HG03196 (cell line): Measurements from ENCODE around the gene KIRREL3.

ENCODE experiments used
- ATAC-seq: cut with Tn5 transposase; IDR thresholded peaks from one replicate; pipeline ENCODE4 v1.9.1; 2021; ENCODE audit not compliant: unreplicated experiment

The KIRREL3 gene

DNA sequence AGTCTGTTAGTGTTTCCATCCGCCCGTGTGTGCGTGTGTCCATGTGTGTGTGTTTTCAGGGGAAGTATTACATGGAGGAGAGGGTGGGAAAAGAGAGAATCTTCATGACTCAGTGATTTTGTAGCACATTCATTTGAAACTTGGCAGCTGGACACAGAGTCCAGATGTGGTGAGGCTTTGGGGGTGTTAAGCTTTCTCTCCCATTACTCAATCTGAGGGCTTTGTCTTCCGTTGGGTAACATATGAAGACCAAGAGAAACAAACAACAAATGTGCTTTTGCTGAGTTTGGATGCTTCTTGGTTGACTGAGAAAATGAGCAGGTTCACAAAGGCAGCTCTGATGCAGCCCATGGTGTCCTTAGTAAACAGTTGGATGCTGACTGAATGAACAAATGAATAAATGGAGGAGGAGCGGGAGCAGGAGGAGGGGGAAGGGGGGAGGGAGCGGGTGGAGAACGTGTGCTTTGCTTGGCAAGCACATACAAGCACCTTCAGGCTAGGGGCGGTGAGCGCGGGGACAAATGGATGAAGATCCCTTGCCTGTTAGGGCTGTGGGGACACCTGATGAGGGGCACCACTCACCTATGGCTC, 540.8 kb downstream of the KIRREL3 start:
- ATAC-seq = no peak

DNA sequence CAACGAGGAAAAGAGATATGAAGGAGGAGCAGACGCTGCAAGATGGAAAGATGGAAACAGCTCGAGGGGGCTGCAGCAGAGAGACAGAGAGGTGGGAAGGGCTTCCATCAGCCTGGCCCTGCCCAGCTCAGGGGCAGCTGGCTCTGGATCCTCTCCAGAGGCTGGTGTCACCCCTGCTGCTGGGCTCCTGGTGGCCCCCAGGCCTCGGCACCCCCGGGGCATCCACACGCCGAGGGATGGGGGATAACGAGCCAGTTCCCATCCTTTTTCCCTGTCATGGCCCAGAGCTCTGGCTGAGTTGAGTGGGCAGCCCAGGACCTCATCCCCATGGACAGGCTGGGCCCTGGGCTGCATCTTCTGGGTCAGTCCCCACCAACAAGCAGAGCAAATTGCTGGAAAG, 542.8 kb downstream of the KIRREL3 start:
- ATAC-seq = no peak

DNA sequence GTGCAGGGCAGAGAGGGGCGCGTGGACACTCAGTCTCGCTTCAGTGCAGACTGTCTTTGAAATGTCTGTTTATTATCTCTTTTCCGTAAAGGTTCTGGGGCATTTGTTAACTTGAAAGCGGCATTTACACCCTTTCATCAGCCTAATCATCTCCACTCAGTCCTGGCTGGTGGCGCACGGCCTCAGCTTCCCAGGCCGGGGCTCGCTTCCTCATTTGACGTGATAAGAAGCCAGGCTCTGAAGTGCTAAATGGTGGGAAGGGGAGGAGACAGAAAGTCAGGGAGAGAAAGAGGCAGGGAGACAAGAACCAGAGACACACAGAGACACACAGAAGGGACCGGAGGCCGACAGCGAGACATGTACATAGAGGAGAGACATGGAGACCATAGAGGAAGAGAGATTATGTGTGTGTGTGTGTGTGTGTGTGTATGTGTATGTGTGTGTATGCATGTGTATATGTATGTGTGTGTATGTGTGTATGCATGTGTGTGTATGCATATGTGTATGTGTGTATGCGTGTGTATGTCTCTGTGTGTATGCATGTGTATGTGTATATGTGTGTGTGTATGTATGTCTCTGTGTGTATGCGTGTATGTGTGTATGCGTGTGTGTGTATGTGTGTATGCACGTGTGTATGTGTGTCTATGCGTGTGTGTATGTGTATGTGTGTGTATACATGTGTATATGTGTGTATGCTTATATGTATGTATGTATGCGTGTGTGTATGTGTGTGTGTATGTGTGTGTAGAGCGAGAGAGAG, 543.6 kb downstream of the KIRREL3 start:
- no peak for ATAC-seq

DNA sequence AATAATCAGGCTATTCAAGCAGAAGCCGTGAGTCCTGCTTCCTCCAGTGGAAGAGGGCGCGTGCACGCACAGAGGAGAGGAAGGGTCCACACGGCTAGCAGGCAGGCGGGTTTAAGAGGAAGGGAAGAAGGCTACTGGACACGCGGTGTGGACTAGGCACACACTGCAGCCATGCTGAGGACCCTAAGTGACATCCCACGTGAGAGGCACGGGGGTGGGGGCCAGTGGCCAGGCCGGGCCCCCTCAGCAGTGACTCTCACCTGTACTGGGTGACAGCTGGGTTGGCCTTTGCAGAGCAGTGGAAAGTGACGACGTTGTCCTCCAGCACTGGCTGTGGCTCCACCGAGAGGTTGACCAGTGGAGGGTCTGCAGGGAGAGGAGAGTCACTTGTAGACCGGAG, 544.5 kb downstream of the KIRREL3 start:
- no peak for ATAC-seq

DNA sequence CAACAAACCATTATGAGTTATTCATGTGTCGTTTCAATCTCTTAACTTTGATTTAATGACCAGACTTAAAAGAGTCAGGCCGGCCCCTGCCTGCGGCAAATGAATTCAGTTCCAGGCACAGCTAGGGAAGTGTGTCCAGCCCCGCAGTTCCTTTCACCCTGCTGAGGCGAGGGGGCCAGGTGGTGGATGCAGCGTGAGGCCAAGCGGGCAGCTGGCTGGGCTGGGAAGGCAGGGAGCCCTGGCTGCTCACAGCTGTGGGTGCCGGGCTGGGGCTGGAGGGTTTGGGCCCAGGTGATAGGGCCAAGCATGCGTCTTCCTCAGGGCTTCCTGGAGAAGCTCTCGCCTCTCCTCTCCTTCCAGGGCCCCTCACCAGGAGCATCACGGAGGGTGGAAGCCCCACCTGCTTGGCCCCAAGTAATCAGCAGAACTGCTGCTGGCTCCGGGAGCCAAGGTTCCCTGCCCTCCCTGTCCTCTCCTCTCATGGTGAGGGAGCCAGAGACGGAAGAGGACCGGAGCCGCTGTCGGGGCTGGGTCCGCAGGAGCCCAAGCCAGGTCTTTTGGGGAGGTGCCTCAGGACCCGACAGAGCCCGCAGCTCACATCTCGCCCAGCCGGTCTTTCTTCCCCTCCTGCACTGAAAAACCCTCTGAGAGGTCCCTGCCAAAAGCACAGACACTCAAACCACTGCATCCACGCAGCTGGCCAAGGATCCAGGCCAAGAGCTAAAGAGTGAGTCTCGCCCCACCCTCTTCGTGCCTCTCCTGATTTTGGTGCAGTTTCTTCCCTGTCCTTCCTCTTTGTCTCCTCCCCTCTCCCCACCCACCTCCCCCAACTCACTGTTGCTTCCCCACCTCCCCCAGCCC, 548.1 kb downstream of the KIRREL3 start:
- ATAC-seq = no peak

DNA sequence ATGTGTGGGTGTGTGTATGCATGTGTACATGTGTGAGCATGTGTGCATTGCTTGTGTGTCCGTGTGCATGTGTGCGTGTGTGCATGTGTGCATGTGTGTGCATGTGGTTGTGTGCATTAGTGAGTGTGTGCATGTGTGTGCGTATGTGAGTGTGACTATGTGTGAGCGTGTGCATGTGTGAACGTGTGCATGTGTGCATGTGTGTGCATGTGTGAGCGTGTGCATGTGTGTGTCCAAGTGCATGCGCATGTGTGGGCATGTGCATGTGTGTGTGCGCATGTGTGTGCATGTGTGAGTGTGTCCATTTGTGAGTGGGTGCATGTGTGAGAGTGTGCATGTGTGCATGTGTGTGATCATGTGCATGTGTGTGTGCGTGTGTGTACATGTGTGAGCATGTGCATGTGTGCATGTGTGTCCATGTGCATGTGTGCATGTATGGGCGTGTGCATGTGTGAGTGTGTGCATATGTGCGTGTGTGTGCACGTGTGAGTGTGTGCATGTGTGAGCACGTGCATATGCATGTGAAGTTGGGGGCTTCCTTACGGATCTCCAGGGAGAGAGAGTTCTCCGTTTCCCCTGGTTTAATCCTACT, 549.3 kb downstream of the KIRREL3 start:
- ATAC-seq = no peak

DNA sequence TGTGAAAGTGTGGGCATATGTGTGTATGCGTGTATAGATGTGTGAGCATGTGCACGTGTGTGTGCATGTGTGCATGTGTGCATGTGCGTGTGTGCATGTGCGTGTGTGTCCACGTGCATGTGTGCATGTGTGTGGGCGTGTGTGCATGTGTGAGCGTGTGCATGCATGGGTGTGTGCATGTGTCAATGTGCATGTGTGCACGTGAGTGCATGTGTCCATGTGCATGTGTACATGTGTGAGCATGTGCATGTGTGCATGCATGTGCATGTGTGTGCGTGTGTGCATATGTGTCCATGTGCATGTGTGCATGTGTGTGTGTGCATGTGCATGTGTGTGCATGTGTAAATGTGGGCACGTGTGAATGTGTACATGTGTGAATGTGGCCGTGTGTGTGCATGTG, 549.8 kb downstream of the KIRREL3 start:
- ATAC-seq = no peak

DNA sequence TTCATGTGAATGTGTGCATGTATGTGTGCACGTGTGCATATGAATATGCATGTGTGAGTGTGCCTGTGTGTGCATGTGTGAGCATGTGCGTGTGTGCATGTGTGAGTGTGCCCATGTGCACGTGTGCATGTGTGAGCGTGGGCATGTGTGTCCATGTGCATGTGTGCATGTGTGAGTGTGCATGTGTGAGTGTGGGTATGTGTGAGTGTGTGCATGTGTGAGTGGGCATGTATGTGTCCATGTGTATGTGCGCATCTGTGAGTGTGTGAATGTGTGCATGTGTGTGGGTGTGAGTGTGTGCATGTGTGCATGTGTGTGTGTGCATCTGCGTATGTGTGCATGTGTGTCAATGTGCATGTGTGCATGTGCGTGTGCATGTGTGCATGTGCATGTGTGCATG, 550.4 kb downstream of the KIRREL3 start:
- no peak for ATAC-seq

DNA sequence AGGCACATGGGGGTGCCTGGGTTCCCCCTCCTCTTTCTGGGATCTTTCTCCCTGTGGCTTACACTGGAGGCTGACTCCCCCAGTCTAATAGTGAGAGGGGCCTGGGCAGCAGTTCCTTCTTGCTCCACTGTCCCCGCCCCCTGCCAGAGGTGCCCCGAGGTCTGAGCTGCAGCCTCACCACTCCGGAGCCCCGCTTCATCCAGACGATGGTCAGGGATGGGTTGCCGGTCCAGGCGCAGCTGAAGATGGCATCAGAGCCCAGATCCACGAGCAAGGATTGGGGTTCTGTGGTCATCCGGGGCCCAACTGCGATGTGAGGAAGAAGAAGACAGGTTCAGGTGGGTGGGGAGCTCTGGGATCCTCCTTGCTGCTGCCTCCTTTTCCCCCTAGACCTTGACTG, 554.0 kb downstream of the KIRREL3 start:
- ATAC-seq = no peak

DNA sequence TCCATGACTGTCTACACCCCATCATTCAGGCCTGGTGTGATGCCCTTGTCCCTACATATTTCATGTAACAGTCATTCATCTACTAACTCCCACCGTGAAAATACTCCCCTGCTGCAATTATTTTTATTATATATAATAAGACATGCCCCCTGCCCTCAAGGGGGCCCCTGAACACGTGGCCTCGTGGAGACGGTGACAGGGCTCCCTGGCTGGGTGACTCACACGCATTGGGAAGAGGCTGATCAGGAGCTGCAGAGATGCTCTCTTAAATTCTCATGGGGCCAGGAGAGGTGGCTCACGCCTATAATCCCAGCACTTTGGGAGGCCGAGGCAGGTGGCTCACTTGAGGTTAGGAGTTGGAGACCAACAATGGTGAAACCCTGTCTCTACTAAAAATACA, 556.5 kb downstream of the KIRREL3 start:
- ATAC-seq = no peak

DNA sequence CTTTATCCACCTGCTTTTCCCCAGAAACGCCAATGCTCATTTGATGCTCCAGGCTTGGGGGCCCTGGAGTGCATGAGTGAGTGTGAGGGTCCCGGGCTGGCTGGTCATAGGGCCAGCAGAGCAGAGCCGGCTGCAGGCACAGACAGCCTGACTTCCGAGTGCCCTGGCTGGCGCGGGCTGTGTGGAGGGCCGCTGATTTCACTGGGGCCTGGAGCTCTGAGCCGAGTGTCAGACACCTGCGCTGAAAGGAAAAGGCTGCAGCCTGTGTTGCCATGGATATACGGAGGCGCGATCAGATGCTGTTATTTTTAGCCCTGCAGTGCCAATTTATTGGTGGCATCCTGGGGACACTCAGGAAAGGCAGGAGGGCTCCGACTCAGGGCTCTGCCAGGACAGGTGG, 557.5 kb downstream of the KIRREL3 start:
- ATAC-seq = no peak

DNA sequence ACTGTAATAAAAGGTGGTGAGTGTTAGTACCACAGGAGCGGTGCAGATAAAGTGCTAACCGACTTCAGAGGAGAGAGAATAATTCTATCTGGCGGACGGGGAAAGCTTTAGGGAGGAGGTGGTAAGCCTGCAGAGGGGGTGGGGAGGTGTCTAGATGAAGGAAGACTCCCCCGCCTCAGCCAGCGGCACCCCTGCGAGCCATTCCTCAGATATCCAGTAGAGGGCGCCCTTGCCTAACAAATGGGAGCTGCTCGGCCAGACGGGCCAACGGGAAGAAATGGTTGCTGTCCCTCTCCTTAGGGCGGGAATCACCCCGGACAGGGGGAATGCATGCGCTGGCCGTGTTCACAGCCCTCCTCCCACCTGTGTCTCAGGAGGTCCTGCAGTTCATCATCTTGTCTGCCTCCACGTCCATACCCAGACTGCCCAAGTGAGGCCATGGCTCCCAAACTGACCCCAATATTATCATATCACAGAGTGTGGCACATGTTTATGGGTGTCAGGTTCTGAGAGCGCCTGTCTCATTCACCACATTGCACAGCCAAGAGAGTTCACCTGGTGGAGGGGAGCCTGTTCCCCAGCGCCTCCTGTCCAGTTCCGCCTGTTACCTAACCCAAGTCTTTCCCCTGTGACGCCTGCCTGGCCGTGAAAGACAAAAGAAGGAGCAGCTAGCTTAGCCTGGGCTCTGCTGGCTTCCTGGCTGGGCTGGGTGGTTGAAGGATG, 559.6 kb downstream of the KIRREL3 start:
- ATAC-seq = no peak

DNA sequence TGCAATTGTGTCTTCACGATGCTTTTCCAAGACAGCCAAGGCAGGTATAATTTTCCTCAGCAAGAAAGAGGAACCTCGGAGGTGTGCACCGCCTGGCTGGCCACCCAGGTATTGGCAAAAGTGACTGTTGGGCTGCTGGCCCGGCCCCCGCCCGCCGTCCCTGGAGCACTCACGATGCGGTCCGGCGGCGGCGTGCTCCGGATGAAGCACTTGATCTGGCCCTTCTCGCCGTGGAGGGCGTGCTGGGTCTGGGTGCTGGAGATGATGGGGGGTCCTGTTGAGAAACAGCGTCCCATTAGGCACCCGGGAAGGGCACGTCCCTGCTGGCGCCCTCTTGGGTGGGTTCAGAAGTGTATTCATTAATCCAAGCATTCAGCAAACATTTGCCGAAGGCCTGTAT, 560.3 kb downstream of the KIRREL3 start:
- ATAC-seq = no peak

DNA sequence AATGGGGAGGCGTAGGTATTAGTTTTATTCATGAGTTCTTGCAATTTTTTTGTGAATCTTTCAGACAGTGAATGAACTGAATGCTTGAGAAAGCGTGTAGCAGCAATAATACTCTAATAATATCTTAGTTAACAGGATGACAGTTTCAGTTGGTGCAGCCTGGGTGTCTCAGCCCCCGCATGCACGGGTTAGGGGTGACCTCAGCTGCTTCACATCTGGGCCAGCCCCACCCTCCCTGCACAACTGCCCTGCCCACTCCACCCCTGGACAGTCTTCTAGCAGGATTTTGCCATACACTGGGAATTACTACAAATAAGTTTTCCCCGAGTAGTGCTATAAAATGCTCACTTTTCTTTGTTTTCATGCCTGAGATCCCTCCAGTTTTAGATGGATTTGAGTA, 561.9 kb downstream of the KIRREL3 start:
- ATAC-seq = no peak

DNA sequence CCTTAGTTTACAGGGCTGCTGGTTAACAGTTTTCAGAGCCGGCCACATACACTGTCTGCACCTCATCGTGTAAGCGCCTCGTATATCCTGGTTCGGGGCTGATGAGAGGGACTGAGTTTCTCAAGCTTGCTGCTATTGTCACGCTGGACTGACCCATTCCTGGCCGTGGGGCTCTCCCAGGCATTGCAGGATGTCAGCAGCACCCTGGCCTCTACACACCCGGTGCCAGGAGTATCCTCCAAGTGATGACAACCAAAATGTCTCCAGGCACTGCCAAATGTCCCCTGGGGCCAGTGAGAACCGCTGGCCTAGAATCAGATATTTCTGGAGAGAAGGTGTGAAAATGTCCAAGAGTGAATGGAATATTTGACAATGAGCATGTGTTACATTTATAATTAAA, 562.3 kb downstream of the KIRREL3 start:
- ATAC-seq = no peak

DNA sequence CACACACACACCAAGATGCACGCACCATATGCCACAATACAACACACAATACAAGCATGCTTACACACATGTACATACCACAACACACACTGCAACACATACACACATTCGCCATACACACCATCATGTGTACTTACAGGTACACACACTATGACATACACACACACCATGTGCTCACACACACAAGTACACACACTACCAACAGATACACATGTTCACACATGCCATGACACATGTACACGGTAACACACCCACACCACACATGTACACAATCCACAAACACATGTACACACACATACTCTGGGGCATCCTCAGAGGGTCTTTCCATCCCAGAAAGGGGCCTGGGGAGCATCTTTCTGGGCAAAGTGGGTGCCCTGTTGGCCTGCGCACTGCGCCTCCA, 562.8 kb downstream of the KIRREL3 start:
- ATAC-seq = no peak

DNA sequence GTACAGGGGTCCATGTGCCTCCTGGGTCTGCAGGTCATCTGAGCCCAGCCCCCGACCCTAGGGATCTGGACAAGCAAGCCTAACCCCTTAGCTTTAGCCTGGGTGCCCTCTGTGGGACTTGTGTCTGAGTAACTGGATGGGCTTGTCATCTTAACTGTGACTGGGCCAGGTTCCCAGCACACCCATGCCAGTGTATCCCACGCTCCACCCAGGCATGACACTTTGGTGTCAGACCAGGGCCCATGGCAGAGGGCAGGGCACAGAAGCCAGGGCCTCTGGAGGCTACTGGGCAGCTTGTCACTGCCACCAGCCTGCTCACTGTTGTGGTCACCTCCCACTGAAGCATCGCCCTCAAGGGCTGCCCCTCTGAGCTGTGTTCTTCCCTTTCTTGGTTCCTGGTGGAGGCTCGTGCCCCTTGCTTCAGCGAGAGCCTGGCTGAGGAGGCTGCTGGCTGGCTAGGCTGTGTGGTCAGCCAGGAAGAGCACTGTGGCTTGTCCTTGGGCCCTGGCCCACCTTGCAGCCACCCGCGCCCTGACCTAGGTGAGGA, 564.3 kb downstream of the KIRREL3 start:
- no peak for ATAC-seq

DNA sequence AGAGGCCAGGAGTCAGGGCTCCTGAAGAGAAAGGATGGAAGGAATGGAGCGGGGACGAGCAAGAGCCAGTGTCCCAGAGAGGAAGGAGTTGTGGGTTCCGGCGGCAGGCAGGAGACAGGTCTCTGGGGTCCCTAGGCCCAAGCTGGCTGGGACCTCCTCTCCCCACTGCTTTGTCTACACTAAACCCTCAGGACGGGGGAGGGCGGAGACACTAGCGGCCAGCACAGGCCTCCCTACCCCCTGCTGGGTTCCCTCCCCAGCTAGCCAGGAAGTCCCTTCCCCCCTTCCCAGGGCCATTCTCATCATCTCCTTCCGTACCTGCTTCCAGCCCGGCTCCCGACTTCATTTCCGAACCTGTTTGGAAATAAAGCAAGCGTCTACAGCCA, 565.6 kb downstream of the KIRREL3 start:
- no peak for ATAC-seq

DNA sequence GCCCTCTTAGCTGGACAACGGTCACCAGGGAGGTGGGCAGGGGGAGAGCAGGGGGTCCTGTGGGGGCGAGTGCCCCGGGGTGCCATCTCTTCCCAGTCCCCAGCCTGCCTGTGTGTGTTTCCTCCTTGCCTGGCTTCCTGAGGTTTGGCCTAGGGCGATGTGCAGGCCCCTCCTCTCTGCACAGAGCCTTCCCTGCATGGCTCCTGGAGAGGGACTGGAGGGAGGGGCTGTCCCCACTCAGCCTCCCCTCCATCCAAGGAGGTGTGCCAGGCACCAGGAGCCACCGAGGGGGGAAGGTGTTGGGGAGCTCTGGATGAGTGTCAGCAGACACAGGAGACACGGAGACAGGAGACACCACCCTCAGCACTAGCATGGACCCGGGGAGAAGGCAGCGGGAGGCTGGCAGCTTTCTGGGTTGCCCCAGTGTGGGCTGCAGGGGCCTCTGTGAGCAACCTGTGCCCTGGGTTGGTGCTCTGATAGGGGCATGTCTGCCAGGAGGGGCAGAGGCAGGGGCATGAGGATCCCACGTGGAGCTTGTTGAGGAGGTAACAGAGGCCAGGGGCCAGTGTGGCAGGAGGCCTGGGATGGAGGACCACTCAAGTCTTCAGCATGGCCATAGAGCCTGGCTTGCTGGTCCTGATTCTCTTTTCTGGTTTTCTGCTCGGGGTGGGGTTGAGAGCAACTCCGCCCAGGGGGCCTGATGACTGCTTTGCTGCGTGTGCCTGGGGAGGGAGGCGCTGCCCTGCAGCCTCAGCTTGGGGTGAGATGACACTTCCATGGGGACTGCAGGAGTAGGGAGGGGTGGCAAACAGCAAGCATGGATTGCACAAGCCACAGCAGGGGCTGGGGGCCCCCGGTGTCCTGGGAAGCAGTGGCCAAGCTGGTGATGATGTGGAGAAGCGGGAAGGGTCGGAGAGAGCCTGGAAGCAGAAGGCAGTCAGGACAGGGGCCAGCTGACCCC, 566.3 kb downstream of the KIRREL3 start:
- no peak for ATAC-seq
